GM23338 (cell line): ENCODE data around the gene SH3GL3.

Source experiments
- EZH2 ChIP-seq: fragments of 200-600 bp; sonication (generic); IDR thresholded peaks from one replicate; pipeline ENCODE4 v1.8.0; 2017; ENCODE audit warnings: antibody characterized with exemption, mild to moderate bottlenecking, low read depth; ENCODE audit not compliant: unreplicated experiment
- POLR2AphosphoS5 ChIP-seq: IDR thresholded peaks from 2 replicates; pipeline ENCODE4 v1.6.1; 2016; ENCODE audit warnings: antibody characterized with exemption, low read depth
- TF ChIP-seq, protein P1 (sequence below), 2 experiments: fragments of 200-600 bp in 1 of 2; sonication (generic) in 1 of 2; conservative IDR thresholded peaks; 2 replicates each; pipeline versions ENCODE4 v1.5.1 to v1.6.1; 2016 to 2017; ENCODE audit warnings: antibody characterized with exemption in 2 of 2, low read depth in 2 of 2, mild to moderate bottlenecking in 2 of 2, moderate library complexity in 1 of 2
- TF ChIP-seq, protein P2 (sequence below): IDR thresholded peaks from one replicate; pipeline ENCODE4 v1.6.1; 2018; ENCODE audit warnings: antibody characterized with exemption; ENCODE audit not compliant: unreplicated experiment

DNA sequence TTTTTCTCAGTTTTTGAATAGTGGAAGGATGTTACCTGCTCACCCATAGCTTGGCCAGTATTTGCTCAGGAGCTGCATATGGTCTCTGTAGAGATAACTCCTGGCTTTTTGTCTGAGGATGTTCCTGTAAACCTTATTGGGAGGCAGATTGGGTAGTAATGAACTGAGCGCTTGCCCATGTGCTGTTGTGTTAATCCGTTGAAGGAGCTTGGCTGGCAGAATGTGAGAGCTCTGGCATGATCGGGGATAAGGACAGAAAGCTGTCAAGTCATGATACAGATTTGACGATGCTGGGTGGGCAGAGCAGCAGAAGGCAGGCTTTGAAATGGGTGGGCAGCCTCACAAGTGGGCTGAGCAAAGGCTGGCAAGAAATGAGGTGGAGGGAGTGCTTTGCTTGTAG is 27.4 kb downstream of the SH3GL3 start:
- TF ChIP-seq, protein P1, sequence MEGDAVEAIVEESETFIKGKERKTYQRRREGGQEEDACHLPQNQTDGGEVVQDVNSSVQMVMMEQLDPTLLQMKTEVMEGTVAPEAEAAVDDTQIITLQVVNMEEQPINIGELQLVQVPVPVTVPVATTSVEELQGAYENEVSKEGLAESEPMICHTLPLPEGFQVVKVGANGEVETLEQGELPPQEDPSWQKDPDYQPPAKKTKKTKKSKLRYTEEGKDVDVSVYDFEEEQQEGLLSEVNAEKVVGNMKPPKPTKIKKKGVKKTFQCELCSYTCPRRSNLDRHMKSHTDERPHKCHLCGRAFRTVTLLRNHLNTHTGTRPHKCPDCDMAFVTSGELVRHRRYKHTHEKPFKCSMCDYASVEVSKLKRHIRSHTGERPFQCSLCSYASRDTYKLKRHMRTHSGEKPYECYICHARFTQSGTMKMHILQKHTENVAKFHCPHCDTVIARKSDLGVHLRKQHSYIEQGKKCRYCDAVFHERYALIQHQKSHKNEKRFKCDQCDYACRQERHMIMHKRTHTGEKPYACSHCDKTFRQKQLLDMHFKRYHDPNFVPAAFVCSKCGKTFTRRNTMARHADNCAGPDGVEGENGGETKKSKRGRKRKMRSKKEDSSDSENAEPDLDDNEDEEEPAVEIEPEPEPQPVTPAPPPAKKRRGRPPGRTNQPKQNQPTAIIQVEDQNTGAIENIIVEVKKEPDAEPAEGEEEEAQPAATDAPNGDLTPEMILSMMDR (conservative IDR thresholded peaks at IDR 0.05; ENCODE audit: low read depth in 2 of 2) = no peak
- TF ChIP-seq EZH2 = no peak
- TF ChIP-seq, protein P2, sequence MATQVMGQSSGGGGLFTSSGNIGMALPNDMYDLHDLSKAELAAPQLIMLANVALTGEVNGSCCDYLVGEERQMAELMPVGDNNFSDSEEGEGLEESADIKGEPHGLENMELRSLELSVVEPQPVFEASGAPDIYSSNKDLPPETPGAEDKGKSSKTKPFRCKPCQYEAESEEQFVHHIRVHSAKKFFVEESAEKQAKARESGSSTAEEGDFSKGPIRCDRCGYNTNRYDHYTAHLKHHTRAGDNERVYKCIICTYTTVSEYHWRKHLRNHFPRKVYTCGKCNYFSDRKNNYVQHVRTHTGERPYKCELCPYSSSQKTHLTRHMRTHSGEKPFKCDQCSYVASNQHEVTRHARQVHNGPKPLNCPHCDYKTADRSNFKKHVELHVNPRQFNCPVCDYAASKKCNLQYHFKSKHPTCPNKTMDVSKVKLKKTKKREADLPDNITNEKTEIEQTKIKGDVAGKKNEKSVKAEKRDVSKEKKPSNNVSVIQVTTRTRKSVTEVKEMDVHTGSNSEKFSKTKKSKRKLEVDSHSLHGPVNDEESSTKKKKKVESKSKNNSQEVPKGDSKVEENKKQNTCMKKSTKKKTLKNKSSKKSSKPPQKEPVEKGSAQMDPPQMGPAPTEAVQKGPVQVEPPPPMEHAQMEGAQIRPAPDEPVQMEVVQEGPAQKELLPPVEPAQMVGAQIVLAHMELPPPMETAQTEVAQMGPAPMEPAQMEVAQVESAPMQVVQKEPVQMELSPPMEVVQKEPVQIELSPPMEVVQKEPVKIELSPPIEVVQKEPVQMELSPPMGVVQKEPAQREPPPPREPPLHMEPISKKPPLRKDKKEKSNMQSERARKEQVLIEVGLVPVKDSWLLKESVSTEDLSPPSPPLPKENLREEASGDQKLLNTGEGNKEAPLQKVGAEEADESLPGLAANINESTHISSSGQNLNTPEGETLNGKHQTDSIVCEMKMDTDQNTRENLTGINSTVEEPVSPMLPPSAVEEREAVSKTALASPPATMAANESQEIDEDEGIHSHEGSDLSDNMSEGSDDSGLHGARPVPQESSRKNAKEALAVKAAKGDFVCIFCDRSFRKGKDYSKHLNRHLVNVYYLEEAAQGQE = no peak
- no peak for TF ChIP-seq POLR2AphosphoS5
